NCI-H2107 treated with DMSO at 0.1 percent for 48 hours (cell line): ENCODE measurements around the gene MPPED1.

Experiments used
- DNase-seq: peaks from one replicate; lab custom pipeline; 2025; ENCODE audit not compliant: unreplicated experiment; lab: John Stamatoyannopoulos, UW

MPPED1 gene

DNA sequence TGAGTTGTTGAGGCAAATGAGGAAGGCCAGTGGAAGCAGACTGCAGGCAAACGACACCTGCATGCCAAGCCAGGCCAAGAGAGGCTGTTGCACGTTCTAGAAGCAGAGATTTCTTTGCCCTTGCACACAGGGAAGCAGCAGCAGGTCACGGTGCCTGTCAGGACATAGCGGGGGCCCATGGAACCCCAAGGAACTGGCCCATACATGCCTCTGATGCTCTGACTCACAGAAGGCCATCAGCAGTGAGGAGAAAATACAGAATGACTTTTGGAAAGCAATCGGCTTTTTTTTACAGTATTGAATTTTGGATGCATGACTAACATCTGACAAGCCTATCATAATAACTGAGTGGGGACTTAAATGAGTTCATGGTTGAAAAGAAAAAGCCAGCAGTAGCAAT lies 123.9 kb downstream of the MPPED1 start:
- no peak for DNase-seq

DNA sequence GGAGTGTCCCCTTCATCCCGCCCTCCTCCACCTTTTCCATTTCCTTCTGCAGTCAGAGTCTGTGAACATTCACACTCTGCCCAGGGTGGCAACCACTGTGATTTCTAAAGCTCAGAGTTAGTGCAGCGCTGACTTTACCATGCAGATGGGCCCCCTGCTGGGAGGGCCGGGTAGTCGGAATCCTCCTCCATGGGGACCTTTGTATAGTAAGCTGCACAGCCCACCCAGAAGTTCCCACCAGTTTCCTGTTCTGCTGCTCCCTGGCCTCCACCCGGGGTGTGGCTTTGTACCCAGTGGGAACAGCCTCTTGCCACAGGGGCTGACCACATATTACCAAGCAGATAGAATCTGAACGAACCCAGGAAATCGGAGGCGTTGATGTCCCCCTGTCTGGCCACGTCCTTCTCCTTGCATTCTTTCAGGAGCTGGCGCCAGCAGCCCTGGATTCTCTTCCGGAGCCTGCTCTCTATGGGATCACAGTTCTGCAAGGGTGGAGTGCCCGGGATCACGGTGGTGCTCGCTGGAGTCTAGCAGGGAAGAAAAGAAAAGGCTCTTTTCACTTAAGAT lies 125.3 kb downstream of the MPPED1 start:
- no peak for DNase-seq

DNA sequence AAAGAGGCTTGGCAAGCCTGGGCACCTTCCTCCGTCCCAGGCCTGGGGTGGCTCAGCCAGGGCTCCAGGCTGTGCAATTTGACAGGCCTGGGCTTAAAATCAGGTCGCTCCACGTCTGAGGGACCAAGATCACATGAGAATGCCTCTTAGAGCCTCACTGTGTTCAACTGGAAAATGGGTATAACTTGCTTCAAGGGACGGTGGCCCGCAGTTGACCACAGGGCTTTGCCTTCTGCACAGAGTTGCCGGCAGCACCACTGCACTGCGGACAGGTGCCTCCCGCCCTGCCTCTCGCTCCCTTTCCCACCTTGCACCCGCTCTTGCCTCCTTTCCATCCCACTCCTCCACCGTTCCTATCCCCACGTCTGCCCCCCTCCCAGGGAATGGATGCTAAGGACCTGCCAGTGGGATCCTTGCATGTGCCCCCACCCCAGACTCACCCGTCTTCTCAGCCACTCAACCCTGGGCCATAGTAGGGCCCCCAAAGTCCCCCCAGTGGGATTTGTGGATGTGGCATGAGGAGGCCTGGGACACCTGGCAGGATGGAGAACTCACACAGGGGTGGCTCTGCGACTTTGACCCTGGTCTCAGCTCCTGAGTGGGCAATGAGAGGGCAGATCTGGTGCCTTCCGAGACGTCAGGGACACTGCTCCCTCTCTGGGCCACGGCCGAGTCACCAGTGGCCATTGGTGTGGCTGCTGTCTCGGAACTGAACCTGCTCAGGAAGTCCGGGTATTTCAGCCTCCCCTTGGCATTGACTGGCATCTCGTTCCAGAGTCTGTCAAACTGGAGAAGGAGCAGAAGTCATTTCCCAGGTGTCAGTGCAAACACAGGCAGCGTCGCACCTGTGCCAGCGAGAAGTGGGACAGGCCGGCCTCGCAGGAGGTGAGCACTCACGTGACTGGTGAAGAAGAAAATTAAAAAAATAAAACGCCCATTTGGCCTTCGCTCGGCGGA lies 128.0 kb downstream of the MPPED1 start:
- DNase-seq = no peak

DNA sequence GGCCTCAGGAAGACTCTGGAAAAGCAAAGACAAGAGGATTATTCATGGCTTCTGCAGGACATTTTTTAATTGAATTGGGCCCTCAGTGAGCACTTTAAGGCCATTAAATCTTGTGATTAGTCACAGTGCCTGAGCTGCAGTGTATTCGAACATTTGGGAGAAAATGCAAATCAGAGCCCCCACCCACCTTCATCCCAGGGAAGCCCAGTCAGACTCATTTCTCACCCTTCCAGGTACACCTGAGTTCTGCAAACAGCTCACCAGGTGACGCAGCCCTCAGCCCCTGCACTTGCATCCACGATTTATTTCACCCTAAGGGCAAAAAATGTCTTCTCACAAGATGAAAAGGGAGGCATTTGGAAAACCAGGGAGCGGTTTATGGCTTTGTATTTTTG lies 128.7 kb downstream of the MPPED1 start:
- DNase-seq = no peak

GRCh38 chr22:43541022-43541421 lies 129.2 kb downstream of the MPPED1 start:
- no peak for DNase-seq

GRCh38 chr22:43541462-43542407 lies 129.9 kb downstream of the MPPED1 start:
- DNase-seq = no peak

GRCh38 chr22:43542681-43543521 lies 131.1 kb downstream of the MPPED1 start:
- DNase-seq = no peak

GRCh38 chr22:43543522-43544288 lies 131.9 kb downstream of the MPPED1 start:
- DNase-seq = no peak

GRCh38 chr22:43544289-43544673 lies 132.5 kb downstream of the MPPED1 start:
- DNase-seq = no peak

- DNase-seq = no peak
Observed at GRCh38 chr22:43546186-43546585, 134.4 kb downstream of the MPPED1 start.

DNA sequence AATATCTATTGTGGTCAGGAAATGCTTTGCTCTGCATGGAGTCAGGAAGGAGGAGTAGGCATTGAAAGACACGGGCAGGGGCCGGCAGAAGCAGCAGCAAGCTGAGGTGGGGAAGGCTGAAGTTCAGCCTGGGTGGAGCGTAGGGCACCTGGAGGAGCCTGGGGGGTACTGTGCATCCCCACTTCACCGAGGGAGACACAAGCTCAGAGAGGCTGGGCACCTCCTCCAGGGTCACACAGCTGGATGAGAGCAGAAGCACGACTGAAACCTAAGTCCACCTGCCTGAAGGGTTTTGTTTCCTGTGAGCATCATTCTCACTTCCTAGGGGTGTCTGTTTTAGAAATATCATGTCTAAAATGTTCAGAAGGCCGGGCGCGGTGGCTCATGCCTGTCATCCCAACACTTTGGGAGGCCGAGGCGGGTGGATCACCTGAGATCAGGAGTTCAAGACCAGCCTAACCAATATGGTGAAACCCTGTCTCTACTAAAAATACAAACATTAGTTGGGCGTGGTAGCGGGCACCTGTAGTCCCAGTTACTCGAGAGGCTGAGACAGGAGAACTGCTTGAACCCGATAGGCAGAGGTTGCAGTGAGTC lies 138.3 kb downstream of the MPPED1 start:
- no peak for DNase-seq

- no peak for DNase-seq
Observed at GRCh38 chr22:43550672-43551071, 138.9 kb downstream of the MPPED1 start.

GRCh38 chr22:43553451-43554258 lies 141.8 kb downstream of the MPPED1 start:
- no peak for DNase-seq

- DNase-seq = no peak
Observed at GRCh38 chr22:43554259-43554636, 142.4 kb downstream of the MPPED1 start.

- no peak for DNase-seq
Observed at GRCh38 chr22:43554694-43555365, 143.0 kb downstream of the MPPED1 start.

GRCh38 chr22:43555561-43556515 lies 144.0 kb downstream of the MPPED1 start:
- no peak for DNase-seq
